Esophagus muscularis mucosa (tissue), 4 donors: ENCODE results near the gene ASAP3. TPM values are rescaled to one million over a fixed set of nuclear protein-coding genes. Genes with fewer than 3 reads are reported as not detected.

Source experiments
- DNase-seq: peaks from one replicate; pipeline ENCODE4 v3.0.0-alpha.2; 2017; ENCODE audit errors: extremely low spot score
- H3K27ac ChIP-seq, 4 donors: fragments of 200-600 bp; sonication (generic); replicated peaks in 1 of 4; 1 replicate in 3 of 4; 2 replicates in 1 of 4; pipeline ENCODE4 v1.5.1; 2016 to 2019; ENCODE audit warnings: mild to moderate bottlenecking in 1 of 4
- H3K27me3 ChIP-seq, 4 donors: fragments of 200-600 bp; sonication (generic); one replicate each; pipeline versions ENCODE4 v1.5.1 to v1.6.0; 2016 to 2019
- H3K36me3 ChIP-seq, 4 donors: fragments of 200-600 bp; sonication (generic); one replicate each; pipeline ENCODE4 v1.5.1; 2016 to 2019
- H3K4me1 ChIP-seq, 4 donors: fragments of 200-600 bp; sonication (generic); one replicate each; pipeline ENCODE4 v1.5.1; 2016 to 2019
- H3K4me3 ChIP-seq, 4 donors: fragments of 200-600 bp; sonication (generic); 1 replicate in 2 of 4; 2 replicates in 2 of 4; pipeline ENCODE4 v1.5.1; 2016 to 2019; ENCODE audit warnings: mild to moderate bottlenecking in 4 of 4, moderate library complexity in 1 of 4
- H3K9me3 ChIP-seq, 4 donors: fragments of 200-600 bp; sonication (generic); 1 replicate in 3 of 4; 2 replicates in 1 of 4; pipeline ENCODE4 v1.5.1; 2016 to 2019
- EP300 ChIP-seq: sonication (generic); formaldehyde crosslinking; IDR thresholded peaks from one replicate; pipeline ENCODE4 v1.6.1; 2017; ENCODE audit warnings: antibody characterized with exemption
- POLR2A ChIP-seq: fragments of 450-650 bp; IDR thresholded peaks from one replicate; pipeline ENCODE4 v1.6.1; 2017; ENCODE audit warnings: antibody characterized with exemption, moderate library complexity, mild to moderate bottlenecking, low read depth
- POLR2AphosphoS5 ChIP-seq, 2 donors: sonication (generic); formaldehyde crosslinking; IDR thresholded peaks; one replicate each; pipeline ENCODE4 v1.6.1; 2017; ENCODE audit warnings: antibody characterized with exemption in 2 of 2
- WGBS: methylation state at CpG from one replicate; pipeline ENCODE4 v1.1.5; 2018; 5-methylcytosine and 5-hydroxymethylcytosine counted together
- intact Hi-C: fragments of 100-400 bp; cut with DNase I; formaldehyde crosslinking; loops from one replicate; pipeline ENCODE4 v1.15.1; 2023
- total RNA-seq, 4 donors: library from RNA; depleted of rRNA; stranded (reverse); fragments of >200 nt; gene quantifications; one replicate each; pipeline versions ENCODE4 v1.1.0 to v1.2.1, GENCODE V29; 2016
- TF ChIP-seq, protein P1 (sequence below), 3 experiments: fragments of 200-600 bp in 2 of 3; fragments of 450-650 bp in 1 of 3; sonication (generic) in 2 of 3; IDR thresholded peaks; one replicate each; pipeline ENCODE4 v1.5.1; 2017 to 2019; ENCODE audit warnings: antibody characterized with exemption in 3 of 3, mild to moderate bottlenecking in 2 of 3, moderate library complexity in 1 of 3

Gene ASAP3
- total RNA-seq, 4 donors from 2014 or later: 25.3 to 32.8 (median 27.9) TPM

GRCh38 chr1:23422241-23422877, 61.6 kb downstream of the ASAP3 start:
- Histone ChIP-seq H3K27ac (peak overlapping the region; percentile 81 to 89 (median 85)), H3K4me1 (peaks cover 43 to 63% (median 53%) of the 10 kb centered on the region in 4 donors), H3K9me3 (no peaks in the 10 kb centered on the region), H3K27me3 (no peaks in the 10 kb centered on the region), H3K36me3 (peaks cover 0 to 6% (median 0%) of the 10 kb centered on the region in 4 donors), H3K4me3 (peak overlapping the region; percentile 12 to 77 (median 42))
- 12% methylated on average over 12 of the region's 15 CpGs for WGBS
- DNase-seq: no peak
- TF ChIP-seq POLR2AphosphoS5 (IDR thresholded peaks at IDR 0.05) (peak in 1 of 2 donors; percentile 3), POLR2A (no peak)
- intact Hi-C loops: loop anchor here (10.0 kb wide), 1 partner anchor 62 kb away; the partner anchor contains the start of gene ASAP3

DNA sequence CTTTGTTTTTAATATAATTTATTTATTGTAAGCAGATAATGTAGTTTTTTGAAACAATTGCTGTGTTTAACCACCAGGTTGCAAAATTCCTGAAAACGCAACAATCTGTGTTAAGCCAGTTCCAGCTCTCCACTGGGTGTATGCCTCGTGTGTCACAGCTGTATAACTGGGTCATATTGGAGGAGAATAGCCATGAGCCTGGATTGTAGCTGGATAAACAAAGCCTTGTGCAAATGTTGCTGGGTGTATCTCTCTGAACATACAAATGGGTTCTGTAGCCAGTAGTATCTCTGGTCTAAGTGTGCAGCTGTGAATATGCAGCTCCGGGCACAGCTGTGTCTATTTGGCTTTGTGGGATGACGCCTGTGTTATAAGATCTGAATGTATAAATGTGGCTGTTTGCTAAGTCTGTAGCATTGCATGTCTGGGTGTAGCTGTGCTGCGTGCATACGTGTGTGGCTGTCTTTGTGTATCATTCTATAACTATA, 62.2 kb downstream of the ASAP3 start:
- 43% methylated on average over 3 of the region's 6 CpGs for WGBS
- Histone ChIP-seq H3K9me3 (no peaks in the 10 kb centered on the region), H3K4me3 (peak overlapping the region; percentile 12 to 77 (median 42)), H3K27me3 (no peaks in the 10 kb centered on the region), H3K27ac (peak overlapping the region; percentile 81 to 89 (median 85)), H3K4me1 (peaks cover 43 to 63% (median 54%) of the 10 kb centered on the region in 4 donors), H3K36me3 (peaks cover 0 to 12% (median 4%) of the 10 kb centered on the region in 4 donors)
- TF ChIP-seq POLR2AphosphoS5 (IDR thresholded peaks at IDR 0.05) (peak; percentile 7 to 36), EP300 (no peak), POLR2A (no peak)
- TF ChIP-seq, protein P1, sequence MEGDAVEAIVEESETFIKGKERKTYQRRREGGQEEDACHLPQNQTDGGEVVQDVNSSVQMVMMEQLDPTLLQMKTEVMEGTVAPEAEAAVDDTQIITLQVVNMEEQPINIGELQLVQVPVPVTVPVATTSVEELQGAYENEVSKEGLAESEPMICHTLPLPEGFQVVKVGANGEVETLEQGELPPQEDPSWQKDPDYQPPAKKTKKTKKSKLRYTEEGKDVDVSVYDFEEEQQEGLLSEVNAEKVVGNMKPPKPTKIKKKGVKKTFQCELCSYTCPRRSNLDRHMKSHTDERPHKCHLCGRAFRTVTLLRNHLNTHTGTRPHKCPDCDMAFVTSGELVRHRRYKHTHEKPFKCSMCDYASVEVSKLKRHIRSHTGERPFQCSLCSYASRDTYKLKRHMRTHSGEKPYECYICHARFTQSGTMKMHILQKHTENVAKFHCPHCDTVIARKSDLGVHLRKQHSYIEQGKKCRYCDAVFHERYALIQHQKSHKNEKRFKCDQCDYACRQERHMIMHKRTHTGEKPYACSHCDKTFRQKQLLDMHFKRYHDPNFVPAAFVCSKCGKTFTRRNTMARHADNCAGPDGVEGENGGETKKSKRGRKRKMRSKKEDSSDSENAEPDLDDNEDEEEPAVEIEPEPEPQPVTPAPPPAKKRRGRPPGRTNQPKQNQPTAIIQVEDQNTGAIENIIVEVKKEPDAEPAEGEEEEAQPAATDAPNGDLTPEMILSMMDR (IDR thresholded peaks at IDR 0.05): peak in 1 of 3 experiments; percentile 21
- intact Hi-C loops: loop anchor here (10.0 kb wide), 1 partner anchor 63 kb away; the partner anchor contains the start of gene ASAP3
- no peak for DNase-seq

- peaks cover 0 to 16% (median 9%) of the 10 kb centered on the region in 4 donors for H3K36me3 ChIP-seq
- DNase-seq: no peak
- TF ChIP-seq EP300 (no peak), POLR2AphosphoS5 (IDR thresholded peaks at IDR 0.05) (no peak), POLR2A (no peak)
- TF ChIP-seq, protein P1 (IDR thresholded peaks at IDR 0.05): no peak
- intact Hi-C loops: loop anchor here (10.0 kb wide), 1 partner anchor 63 kb away; the partner anchor contains the start of gene ASAP3
- H3K4me3 ChIP-seq: no peak overlapping the region
- peaks cover 43 to 63% (median 54%) of the 10 kb centered on the region in 4 donors for H3K4me1 ChIP-seq
- H3K27me3 ChIP-seq: no peaks in the 10 kb centered on the region
- no peaks in the 10 kb centered on the region for H3K9me3 ChIP-seq
- peak overlapping the region in 3 of 4 donors; percentile 84 to 89 (median 86) for H3K27ac ChIP-seq
- 60% methylated on average over 3 of the region's 3 CpGs for WGBS
Measured at GRCh38 chr1:23421343-23421742, 62.6 kb downstream of the ASAP3 start.

DNA sequence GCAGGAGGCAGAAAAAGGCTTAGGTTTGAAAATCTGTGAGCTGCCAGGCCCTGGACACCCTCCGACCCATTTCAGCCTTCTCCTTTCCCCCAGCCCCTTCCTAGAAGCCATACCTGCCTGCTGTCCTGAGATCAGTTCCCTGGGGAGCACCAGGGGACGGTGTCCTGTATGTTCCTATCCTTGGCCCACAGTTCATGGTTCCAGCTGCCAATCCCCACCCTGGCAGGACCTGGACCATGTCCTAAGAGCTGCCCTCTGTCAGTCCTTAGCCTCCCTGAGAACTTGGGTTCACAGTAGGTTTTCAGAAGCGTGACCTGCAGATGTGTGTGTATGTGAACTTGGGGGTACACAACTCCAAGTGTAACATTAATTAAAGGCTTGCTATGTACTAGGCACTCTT, 63.2 kb downstream of the ASAP3 start:
- Histone ChIP-seq H3K4me1 (peaks cover 43 to 63% (median 54%) of the 10 kb centered on the region in 4 donors), H3K27ac (no peak overlapping the region), H3K27me3 (no peaks in the 10 kb centered on the region), H3K36me3 (peaks cover 0 to 18% (median 9%) of the 10 kb centered on the region in 4 donors), H3K4me3 (no peak overlapping the region), H3K9me3 (no peaks in the 10 kb centered on the region)
- TF ChIP-seq, protein P1 (IDR thresholded peaks at IDR 0.05): no peak
- no peak for TF ChIP-seq POLR2A
- no peak for TF ChIP-seq EP300
- TF ChIP-seq POLR2AphosphoS5 (IDR thresholded peaks at IDR 0.05): no peak
- 100% methylated on average over 3 of the region's 3 CpGs for WGBS
- DNase-seq: no peak
- intact Hi-C loops: loop anchor here (10.0 kb wide), 1 partner anchor 64 kb away; the partner anchor contains the start of gene ASAP3

- TF ChIP-seq, protein P1 (IDR thresholded peaks at IDR 0.05): no peak
- no peak for TF ChIP-seq POLR2AphosphoS5 (IDR thresholded peaks at IDR 0.05)
- no peak for TF ChIP-seq EP300
- TF ChIP-seq POLR2A: no peak
- H3K27me3 ChIP-seq: no peaks in the 10 kb centered on the region
- intact Hi-C loops: no loop called here
- peaks cover 30 to 49% (median 42%) of the 10 kb centered on the region in 4 donors for H3K4me1 ChIP-seq
- H3K36me3 ChIP-seq: peaks cover 0 to 28% (median 12%) of the 10 kb centered on the region in 4 donors
- H3K27ac ChIP-seq: peak overlapping the region in 1 of 4 donors; percentile 12
- WGBS: 76% methylated on average over 6 of the region's 6 CpGs
- no peaks in the 10 kb centered on the region for H3K9me3 ChIP-seq
- H3K4me3 ChIP-seq: no peak overlapping the region
- no peak for DNase-seq
Measured at GRCh38 chr1:23419180-23419579, 64.8 kb downstream of the ASAP3 start.
